HG03280 (cell line): ENCODE results near the gene FBXW11.
"Not testable (repeated sequence)": the region's sequence is repeated elsewhere in the genome, so short reads cannot be mapped to it uniquely, and the experiment has no call there.

Experiments used
- ATAC-seq: cut with Tn5 transposase; IDR thresholded peaks from one replicate; pipeline ENCODE4 v1.9.1; 2021; ENCODE audit warnings: mild to moderate bottlenecking, moderate library complexity; ENCODE audit not compliant: unreplicated experiment

The FBXW11 gene

GRCh38 chr5:171915700-171916099, 90.7 kb downstream of the FBXW11 start:
- not testable (repeated sequence) for ATAC-seq

- ATAC-seq = no peak
Measured at GRCh38 chr5:171914726-171915338, 91.6 kb downstream of the FBXW11 start.

GRCh38 chr5:171913987-171914273, 92.5 kb downstream of the FBXW11 start:
- no peak for ATAC-seq

- ATAC-seq = no peak
Measured at GRCh38 chr5:171911152-171911551, 95.3 kb downstream of the FBXW11 start.

DNA sequence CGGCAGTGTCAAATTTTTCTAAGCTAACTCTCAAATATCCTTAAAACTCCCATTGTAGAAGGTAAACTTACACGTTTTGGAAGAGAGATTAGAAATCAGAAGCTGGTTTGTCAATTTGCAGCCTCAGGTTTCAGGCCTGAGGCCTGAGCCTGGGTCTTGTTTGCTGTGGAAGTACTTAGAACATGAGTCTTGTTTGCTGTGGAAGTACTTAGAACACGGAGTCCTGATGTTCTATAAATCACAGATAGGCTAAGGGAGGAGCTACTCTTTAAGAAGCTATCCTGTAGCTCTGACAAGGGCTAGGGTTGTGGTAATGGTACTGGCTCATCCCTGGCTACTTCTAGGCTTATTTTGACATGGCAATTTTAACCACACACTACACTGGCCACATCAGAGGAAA, 97.8 kb downstream of the FBXW11 start:
- ATAC-seq = no peak

- peak; percentile 74 for ATAC-seq
Measured at GRCh38 chr5:171907725-171908343, 98.6 kb downstream of the FBXW11 start.

DNA sequence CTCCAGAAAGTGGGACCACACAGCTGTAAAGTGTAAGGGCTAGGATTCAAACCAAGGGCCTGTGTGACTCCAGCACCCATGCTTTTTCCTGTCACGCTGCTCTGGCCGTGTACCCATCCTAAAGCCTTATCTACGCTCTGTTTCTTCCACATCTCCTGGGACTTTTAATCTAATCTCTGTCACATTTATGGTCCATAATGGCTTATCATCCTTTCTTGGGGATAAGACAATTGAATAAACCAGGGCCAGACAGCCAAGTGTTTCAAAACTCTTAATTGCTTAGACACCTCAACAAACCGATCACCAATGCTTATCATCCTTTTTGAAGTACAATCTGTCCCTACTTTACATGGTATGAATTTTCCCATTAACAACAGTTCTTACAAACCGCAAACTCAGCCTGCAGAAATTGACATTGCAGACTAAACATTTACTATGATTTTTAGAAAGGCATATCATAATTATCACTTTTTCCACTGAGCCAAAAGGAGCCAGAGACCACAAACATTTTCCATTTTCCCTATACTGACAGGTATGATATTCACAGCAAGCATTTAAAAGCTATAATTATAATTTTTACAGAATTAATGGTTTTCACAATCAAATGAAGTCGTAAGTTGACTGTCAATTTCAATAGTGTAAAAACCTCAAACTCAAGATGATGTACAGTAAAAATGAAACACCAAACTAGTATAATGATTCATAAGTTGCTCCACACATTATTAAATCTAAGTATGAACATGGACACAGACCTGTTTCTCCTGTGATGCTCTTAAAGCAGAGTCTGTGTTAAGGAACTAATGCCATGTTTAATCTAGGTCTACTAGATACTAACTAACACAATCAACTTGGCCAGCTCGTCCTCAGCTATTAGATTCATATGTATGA, 99.5 kb downstream of the FBXW11 start:
- no peak for ATAC-seq

- no peak for ATAC-seq
Measured at GRCh38 chr5:171906066-171906570, 100.3 kb downstream of the FBXW11 start.

DNA sequence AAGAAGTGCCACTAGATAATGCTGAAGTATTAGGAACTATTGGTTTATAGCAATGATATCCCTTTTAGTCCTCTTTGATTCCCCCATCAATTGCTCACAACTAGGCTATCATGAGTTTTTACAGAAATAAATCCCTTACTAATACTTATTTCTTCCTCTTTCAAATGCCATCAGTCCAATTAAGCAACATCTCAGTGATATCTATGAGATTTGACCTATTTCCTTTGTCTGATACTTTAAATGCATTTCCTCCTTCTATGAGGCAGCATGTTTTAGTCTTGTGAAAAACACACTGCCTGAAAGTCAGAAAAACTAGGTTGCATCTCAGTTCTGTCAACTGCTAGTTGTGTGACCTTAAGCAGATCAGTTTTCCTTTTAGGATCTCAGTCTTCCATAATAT, 101.6 kb downstream of the FBXW11 start:
- no peak for ATAC-seq

DNA sequence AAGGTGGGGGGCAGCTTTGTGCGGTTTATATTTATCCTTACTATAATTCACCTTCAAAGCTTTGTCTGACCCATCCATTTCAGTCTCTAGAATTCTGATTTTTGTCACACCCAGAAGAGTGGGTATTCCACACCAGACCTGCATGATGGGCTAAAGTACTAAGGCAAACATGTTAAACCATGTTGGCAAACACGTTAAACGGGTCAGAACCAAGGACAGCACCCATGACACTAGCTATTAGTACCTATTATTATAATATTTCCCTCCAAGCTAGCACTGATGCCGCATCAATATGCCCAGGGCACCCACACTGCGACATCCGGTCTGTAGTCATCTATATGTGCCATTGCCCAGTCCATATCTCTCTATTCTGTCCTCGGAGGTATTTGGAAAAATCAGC, 104.7 kb downstream of the FBXW11 start:
- ATAC-seq = no peak

DNA sequence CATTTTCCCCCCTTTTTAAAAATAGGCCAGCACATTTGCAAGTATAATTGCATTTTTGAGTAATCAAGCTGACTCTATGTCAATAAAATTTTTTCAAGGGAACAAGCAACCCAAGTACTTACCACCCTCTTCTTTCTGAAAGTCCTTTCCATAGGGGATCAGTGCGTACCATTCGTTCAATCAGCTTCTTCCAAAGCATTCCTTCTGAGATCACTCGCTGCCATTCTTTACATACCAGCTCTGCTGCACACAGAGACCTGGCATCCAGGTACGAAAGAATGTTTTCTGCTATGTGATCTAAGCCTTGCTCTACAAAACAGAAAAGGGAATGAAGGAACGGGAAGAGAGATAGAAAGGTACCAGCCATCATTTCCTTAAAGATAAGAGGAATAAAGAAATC, 106.6 kb downstream of the FBXW11 start:
- ATAC-seq = no peak

DNA sequence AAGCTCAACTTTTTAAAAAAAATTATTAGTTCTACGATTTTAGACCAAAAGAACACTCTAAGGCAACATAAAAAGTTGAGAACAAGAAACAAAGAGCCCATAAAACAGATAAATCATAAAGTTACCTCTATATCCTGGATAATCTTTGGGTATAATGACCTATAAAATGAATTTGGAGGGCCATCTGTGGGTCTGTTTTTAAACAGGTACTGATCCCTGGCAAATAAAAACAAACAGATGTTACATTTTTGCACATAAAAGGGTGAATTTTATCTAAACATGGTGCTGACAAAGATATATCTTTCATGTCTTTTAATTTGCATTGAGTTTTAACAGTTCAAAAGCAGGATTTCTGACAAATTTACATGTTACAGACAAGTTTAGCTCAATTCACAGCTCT, 107.6 kb downstream of the FBXW11 start:
- ATAC-seq = no peak

GRCh38 chr5:171898386-171898785, 108.1 kb downstream of the FBXW11 start:
- no peak for ATAC-seq

DNA sequence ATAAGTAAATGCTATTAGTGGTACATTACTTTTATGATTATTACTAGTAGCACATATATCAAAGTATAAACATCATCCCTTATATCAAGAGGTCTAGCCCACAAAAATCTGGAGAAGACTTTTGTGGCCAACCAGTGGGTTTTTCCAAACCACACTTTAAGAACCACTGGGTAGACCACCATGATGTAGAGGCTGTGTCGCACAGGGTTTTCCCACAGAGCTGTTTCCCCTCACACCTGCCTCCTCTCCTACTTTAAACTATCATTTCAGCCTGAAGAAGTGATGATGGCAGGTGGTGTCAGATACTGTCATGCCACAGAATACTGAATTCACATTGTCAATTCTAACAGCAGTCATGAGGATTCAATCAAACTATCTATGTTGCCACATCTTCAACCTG, 109.2 kb downstream of the FBXW11 start:
- no peak for ATAC-seq

DNA sequence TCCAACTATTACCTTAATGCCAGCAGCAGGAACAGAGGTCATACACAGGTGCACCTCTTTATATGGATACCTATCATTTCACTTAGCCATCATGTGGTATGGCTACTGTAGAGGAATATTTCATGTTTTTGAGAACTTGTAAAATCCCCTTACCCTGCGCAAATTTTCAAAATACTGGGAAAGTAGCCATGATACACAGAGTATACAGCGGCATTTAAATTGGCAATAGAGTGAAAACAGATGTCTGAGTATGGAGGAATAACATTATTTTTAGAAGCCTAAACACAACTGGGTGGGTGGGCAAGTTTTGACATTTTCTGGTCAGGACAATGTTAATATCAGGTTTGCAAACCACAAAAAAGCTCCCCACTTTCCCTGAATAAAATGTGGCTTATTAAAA, 111.4 kb downstream of the FBXW11 start:
- no peak for ATAC-seq

GRCh38 chr5:171893290-171893886, 113.0 kb downstream of the FBXW11 start:
- ATAC-seq = no peak

- ATAC-seq = no peak
Measured at GRCh38 chr5:171891595-171891994, 114.8 kb downstream of the FBXW11 start.

GRCh38 chr5:171891150-171891549, 115.3 kb downstream of the FBXW11 start:
- ATAC-seq = no peak

DNA sequence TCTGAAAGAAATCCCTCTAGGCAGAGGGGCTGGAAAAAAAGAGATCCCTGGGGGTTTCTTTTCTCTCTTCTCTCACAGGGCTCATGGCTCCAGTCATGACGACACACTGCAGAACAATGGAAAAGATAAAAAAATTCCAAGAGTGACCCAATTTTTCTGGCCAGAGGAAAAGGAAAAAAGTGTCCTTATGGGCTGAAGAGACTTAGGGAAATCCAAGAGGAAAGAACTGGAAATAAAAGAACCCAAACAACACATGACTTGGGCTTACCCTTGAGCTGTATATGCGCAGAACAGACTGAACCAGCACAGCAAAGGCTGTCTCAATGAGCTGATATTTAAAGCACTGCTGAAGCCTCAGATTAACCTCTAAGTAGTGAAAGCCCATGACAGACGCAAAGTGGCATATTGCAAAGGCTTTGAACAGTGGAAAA, 118.4 kb downstream of the FBXW11 start:
- ATAC-seq = no peak

DNA sequence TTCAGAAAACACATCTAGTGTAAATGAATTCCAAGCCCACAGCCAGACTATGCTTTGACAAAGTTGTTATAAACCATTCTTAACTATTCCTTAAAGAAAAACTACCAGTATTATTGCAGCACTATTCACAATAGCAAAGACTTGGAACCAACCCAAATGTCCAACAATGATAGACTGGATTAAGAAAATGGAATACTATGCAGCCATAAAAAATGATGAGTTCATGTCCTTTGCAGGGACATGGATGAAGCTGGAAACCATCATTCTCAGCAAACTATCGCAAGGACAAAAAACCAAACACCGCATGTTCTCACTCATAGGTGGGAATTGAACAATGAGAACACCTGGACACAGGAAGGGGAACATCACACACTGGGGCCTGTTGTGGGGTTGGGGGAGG, 120.4 kb downstream of the FBXW11 start:
- ATAC-seq = not testable (repeated sequence)

- no peak for ATAC-seq
Measured at GRCh38 chr5:171882118-171882517, 124.3 kb downstream of the FBXW11 start.

GRCh38 chr5:171874234-171874633, 132.2 kb downstream of the FBXW11 start:
- no peak for ATAC-seq
